GM12801 (cell line): Measurements from ENCODE around the gene FAM168A.

Experiments used
- CTCF ChIP-seq: IDR thresholded peaks from one replicate; pipeline ENCODE4 v1.5.1; 2011; ENCODE audit warnings: control low read depth; ENCODE audit not compliant: insufficient read length; ENCODE audit errors: extremely low read depth

The FAM168A gene

DNA sequence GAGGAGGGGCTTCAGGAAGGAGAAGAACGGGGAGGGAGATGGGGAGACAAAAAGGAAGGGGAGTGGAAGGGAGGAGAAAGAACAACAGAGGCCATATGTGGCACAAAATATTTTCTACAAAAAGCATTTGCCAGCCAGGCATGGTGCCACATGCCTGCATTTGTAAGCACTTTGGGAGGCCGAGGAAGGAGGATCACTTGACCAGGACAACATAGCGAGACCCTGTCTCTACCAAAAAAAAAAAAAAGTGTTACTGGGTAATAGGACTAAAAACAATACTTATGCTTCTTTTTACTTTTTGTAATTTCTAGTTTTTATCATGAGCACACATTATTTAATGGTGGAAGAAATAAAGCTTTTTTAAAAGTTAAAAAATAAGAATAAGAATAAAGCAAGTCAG lies 5.3 kb downstream of the FAM168A start:
- TF ChIP-seq CTCF, result no peak

GRCh38 chr11:73591743-73592142 lies 6.2 kb downstream of the FAM168A start:
- no peak for TF ChIP-seq CTCF

DNA sequence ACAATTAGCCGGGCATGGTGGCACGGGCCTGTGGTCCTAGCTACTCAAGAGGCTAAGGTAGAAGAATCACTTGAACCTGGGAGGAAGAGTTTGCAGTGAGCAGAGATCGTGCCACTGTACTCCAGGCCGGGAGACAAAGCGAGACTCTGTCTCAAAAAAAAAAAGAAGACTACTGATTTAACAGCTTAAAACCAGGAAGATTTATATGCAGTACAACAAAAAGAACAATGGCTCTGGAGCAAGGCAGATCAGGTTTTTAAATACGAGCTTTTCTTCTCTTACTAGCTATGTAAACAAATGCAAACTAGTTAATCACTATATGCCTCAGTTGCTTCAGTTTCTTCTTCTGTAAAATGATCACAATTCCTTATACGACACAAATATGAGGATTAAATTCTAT lies 6.9 kb downstream of the FAM168A start:
- no peak for TF ChIP-seq CTCF

- TF ChIP-seq CTCF, result no peak
Observed at GRCh38 chr11:73586791-73587190, 11.1 kb downstream of the FAM168A start.

- TF ChIP-seq CTCF, result no peak
Observed at GRCh38 chr11:73585834-73586575, 11.9 kb downstream of the FAM168A start.

DNA sequence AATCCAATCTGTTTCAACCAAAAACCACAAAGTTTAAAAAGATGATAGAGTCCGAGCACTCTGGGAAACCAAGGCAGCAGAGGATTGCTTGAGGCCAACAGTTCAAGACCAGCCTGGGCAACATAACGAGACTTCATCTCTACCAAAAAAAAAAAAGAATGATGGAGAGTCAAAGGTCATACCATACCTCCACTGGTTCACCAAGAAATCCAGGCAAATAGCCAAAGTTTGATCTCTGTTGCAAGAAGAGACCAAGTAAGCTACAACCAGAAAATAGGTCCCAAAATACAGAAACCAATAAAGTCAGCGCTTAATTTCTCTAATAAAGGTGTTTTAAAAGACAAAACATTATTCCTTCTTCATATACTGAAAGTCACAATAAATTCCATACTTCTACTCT lies 13.1 kb downstream of the FAM168A start:
- TF ChIP-seq CTCF, result no peak

GRCh38 chr11:73582653-73583052 lies 15.3 kb downstream of the FAM168A start:
- TF ChIP-seq CTCF, result no peak
